Adrenal gland (tissue), 12 donors: ENCODE measurements around the gene SRRM1. TPM values are rescaled to one million over a fixed set of nuclear protein-coding genes. Genes with fewer than 3 reads are reported as not detected.
"Not testable (repeated sequence)": the region's sequence is repeated elsewhere in the genome, so short reads cannot be mapped to it uniquely, and the experiment has no call there.

Experiments used
- DNase-seq, 7 donors: peaks; one replicate each; pipeline ENCODE4 v3.0.0-alpha.2; 2019 to 2020
- H3K27ac ChIP-seq, 5 donors: fragments of 200-600 bp; sonication (generic) in 4 of 5; 1 replicate in 3 of 5; 2 replicates in 2 of 5; pipeline versions ENCODE4 v1.5.1 to v1.8.0; 2016 to 2020; ENCODE audit warnings: mild to moderate bottlenecking in 1 of 5
- H3K27me3 ChIP-seq: fragments of 200-600 bp; 2 replicates; pipeline ENCODE4 v1.8.0; 2021
- H3K36me3 ChIP-seq, 2 donors: fragments of 200-600 bp; replicated peaks in 1 of 2; 1 replicate in 1 of 2; 2 replicates in 1 of 2; pipeline versions ENCODE4 v1.5.1 to v1.8.0; 2018 to 2022
- H3K4me1 ChIP-seq, 2 donors: fragments of 200-600 bp; replicated peaks in 1 of 2; 1 replicate in 1 of 2; 2 replicates in 1 of 2; pipeline versions ENCODE4 v1.5.1 to v1.8.0; 2018 to 2021
- H3K4me3 ChIP-seq, 4 donors: fragments of 200-600 bp; sonication (generic) in 3 of 4; one replicate each; pipeline ENCODE4 v1.5.1; 2016 to 2018
- H3K9me3 ChIP-seq, 3 donors: fragments of 200-600 bp; sonication (generic) in 1 of 3; replicated peaks in 1 of 3; 1 replicate in 2 of 3; 2 replicates in 1 of 3; pipeline versions ENCODE4 v1.5.1 to v1.8.0; 2016 to 2021
- CTCF ChIP-seq, 6 experiments: fragments of 450-650 bp in 4 of 6; fragments of 200-600 bp in 2 of 6; sonication (generic) in 1 of 6; IDR thresholded peaks; 1 replicate in 5 of 6; 2 replicates in 1 of 6; pipeline versions ENCODE4 v1.5.1 to v1.8.0; 2016 to 2021; ENCODE audit warnings: antibody characterized with exemption in 6 of 6, mild to moderate bottlenecking in 2 of 6, moderate library complexity in 1 of 6
- POLR2A ChIP-seq, 2 donors: fragments of 450-650 bp; IDR thresholded peaks; one replicate each; pipeline ENCODE4 v1.6.1; 2017; ENCODE audit warnings: antibody characterized with exemption in 2 of 2, mild to moderate bottlenecking in 2 of 2, moderate library complexity in 1 of 2
- WGBS, 4 donors: extraction: QIAGEN DNeasy Blood & Tissue Kit in 2 of 4; methylation state at CpG; one replicate each; pipeline versions ENCODE4 v1.1.5 to v1.1.7; 2013 to 2017; 5-methylcytosine and 5-hydroxymethylcytosine counted together
- intact Hi-C, 2 donors: fragments of 100-400 bp; cut with DNase I; formaldehyde crosslinking; loops; one replicate each; pipeline versions ENCODE4 v1.14.1 to v1.15.0; 2022 to 2023
- polyA plus RNA-seq, 3 donors: library from polyadenylated mRNA; stranded (reverse); fragments of 200-250 nt in 2 of 3; fragments of 350-450 nt in 1 of 3; fragmentation: Illumina TruSeq in 1 of 3; extraction: RNeasy Lipid Tissue Mini Kit (QIAGEN cat#74804) in 1 of 3; gene quantifications; one replicate each; pipeline ENCODE4 v1.2.3, GENCODE V29; 2013 to 2014
- total RNA-seq, 9 donors: library from RNA; depleted of rRNA in 4 of 9; stranded (reverse); fragments of >200 nt in 4 of 9; fragments of 120-200 nt in 1 of 9; fragmentation: NEBNext Ultra II Directional in 1 of 9; extraction: Animal tissue kit (Norgen Biotek cat#: 25700) in 1 of 9; gene quantifications; one replicate each; pipeline versions ENCODE4 v1.1.0 to v1.2.4, GENCODE V29; 2013 to 2023
- donor health status: healthy with polysubstance abuse.
- donor health status: Bipolar disorder and iron deficiency.
- donor health status: DM: yes; HTN: yes; CAD: no.
- donor health status: DM: no; HTN: no; CAD: no.
- donor health status: DM: no; HTN: no; CAD: no.
- donor health status: DM: yes; HTN: yes; CAD: no.

The SRRM1 gene
- total and polyA plus RNA-seq, 12 donors = 30.0 to 121 (median 80.3) TPM

GRCh38 chr1:24702511-24703293 is 59.6 kb downstream of the SRRM1 start:
- H3K27ac ChIP-seq = no peak overlapping the region
- intact Hi-C loops = no loop called here
- TF ChIP-seq CTCF (IDR thresholded peaks at IDR 0.05) (no peak), POLR2A (IDR thresholded peaks at IDR 0.05) (no peak)
- no peak for DNase-seq
- no peak overlapping the region for H3K4me3 ChIP-seq
- no peaks in the 10 kb centered on the region for H3K4me1 ChIP-seq
- 78 to 89% (median 85%) methylated on average over 5 to 8 of the region's 8 CpGs for WGBS, 4 donors
- no peaks in the 10 kb centered on the region for H3K9me3 ChIP-seq
- no peaks in the 10 kb centered on the region for H3K27me3 ChIP-seq
- no peaks in the 10 kb centered on the region for H3K36me3 ChIP-seq

GRCh38 chr1:24704411-24705259 is 61.5 kb downstream of the SRRM1 start:
- no peaks in the 10 kb centered on the region for H3K9me3 ChIP-seq
- intact Hi-C loops = no loop called here
- 66 to 82% (median 73%) methylated on average over 11 to 16 of the region's 16 CpGs for WGBS, 4 donors
- DNase-seq = no peak
- H3K36me3 ChIP-seq = no peaks in the 10 kb centered on the region
- H3K27ac ChIP-seq = peak overlapping the region in 2 of 5 donors; percentile 57 to 58
- H3K4me3 ChIP-seq = no peak overlapping the region
- H3K4me1 ChIP-seq = no peaks in the 10 kb centered on the region
- no peaks in the 10 kb centered on the region for H3K27me3 ChIP-seq
- no peak for TF ChIP-seq POLR2A (IDR thresholded peaks at IDR 0.05)
- TF ChIP-seq CTCF (IDR thresholded peaks at IDR 0.05) = no peak

- Histone ChIP-seq H3K4me3 (no peak overlapping the region), H3K27me3 (no peaks in the 10 kb centered on the region), H3K36me3 (no peaks in the 10 kb centered on the region), H3K27ac (peak overlapping the region in 2 of 5 donors; percentile 57 to 58), H3K4me1 (peaks cover 0 to 5% of the 10 kb centered on the region in 2 donors), H3K9me3 (no peaks in the 10 kb centered on the region)
- DNase-seq = peak; percentile 46 to 84 (median 70)
- intact Hi-C loops = no loop called here
- 49 to 68% (median 54%) methylated on average over 16 to 18 of the region's 18 CpGs for WGBS, 4 donors
- TF ChIP-seq POLR2A (IDR thresholded peaks at IDR 0.05) (no peak), CTCF (IDR thresholded peaks at IDR 0.05) (no peak)
Measured at GRCh38 chr1:24705260-24706073, 62.4 kb downstream of the SRRM1 start.

- intact Hi-C loops, H3K4me1 ChIP-seq, H3K36me3 ChIP-seq, H3K4me3 ChIP-seq, DNase-seq, H3K27me3 ChIP-seq, H3K9me3 ChIP-seq: not testable (repeated sequence)
- 92 to 100% (median 96%) methylated on average over 9 of the region's 9 CpGs for WGBS, 4 donors
- H3K27ac ChIP-seq = peak overlapping the region in 1 of 5 donors; percentile 58
Measured at GRCh38 chr1:24706074-24706389, 62.9 kb downstream of the SRRM1 start.
